GM19193 (cell line): ENCODE results near the gene SLC1A3.
A peak's percentile ranks its signal among the peaks of the same experiment; 100 is the strongest.

Source experiments
- POLR2A ChIP-seq: IDR thresholded peaks from 4 replicates; pipeline ENCODE4 v1.6.1; 2011; ENCODE audit not compliant: insufficient read depth, insufficient read length; ENCODE audit errors: extremely low read depth

The SLC1A3 gene

GRCh38 chr5:36724467-36725332, 118.3 kb downstream of the SLC1A3 start:
- TF ChIP-seq POLR2A: peak; percentile 89

GRCh38 chr5:36726317-36726716, 119.9 kb downstream of the SLC1A3 start:
- no peak for TF ChIP-seq POLR2A

GRCh38 chr5:36726767-36727166, 120.4 kb downstream of the SLC1A3 start:
- TF ChIP-seq POLR2A: no peak

GRCh38 chr5:36728697-36729543, 122.5 kb downstream of the SLC1A3 start:
- no peak for TF ChIP-seq POLR2A

- TF ChIP-seq POLR2A: no peak
Observed at GRCh38 chr5:36730537-36731216, 124.3 kb downstream of the SLC1A3 start.

- TF ChIP-seq POLR2A: no peak
Observed at GRCh38 chr5:36733183-36733582, 126.8 kb downstream of the SLC1A3 start.

GRCh38 chr5:36734422-36734821, 128.0 kb downstream of the SLC1A3 start:
- TF ChIP-seq POLR2A: no peak

GRCh38 chr5:36735891-36736290, 129.5 kb downstream of the SLC1A3 start:
- no peak for TF ChIP-seq POLR2A
